NCI-H524 (cell line): ENCODE data around the gene GSN.

Experiments
- DNase-seq, 2 experiments: peaks; one replicate each; lab custom pipeline; 2025; lab: John Stamatoyannopoulos, UW

GSN gene

DNA sequence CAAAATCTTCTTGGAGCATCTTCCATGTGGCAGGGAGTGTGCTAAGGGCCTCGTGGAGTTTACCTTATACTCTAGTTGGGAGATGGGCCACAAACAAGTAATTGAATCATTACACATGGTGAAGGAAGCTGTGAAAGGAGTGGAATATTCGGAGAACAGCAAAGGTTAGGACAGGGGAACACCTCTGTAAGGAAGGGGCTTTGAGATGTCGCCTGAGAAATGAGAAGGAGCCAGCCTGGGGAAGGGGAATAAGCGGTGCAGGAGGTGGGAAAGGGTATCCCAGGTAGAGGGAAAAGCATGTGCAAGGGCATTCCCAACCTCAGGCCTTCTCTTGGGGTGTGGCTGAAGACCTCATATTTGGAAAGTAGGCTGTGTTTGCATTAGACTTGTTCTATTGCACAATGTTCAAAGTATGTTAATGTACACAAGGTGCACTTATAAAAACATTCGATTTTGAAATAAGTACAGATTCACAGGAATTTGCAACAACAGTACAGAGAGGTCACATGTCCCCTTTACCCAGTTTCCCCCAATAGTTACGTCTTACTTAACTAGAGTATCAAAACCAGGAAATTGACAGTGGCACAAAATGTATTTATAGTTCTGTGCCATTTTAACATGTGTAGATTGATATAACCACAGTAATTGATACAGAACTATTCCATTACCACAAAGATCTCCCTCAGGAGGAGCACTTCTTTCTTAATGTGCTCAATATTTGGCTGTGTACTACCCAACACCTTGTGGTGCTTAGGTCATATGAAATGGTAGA lies 104.5 kb downstream of the GSN start:
- DNase-seq = no peak

DNA sequence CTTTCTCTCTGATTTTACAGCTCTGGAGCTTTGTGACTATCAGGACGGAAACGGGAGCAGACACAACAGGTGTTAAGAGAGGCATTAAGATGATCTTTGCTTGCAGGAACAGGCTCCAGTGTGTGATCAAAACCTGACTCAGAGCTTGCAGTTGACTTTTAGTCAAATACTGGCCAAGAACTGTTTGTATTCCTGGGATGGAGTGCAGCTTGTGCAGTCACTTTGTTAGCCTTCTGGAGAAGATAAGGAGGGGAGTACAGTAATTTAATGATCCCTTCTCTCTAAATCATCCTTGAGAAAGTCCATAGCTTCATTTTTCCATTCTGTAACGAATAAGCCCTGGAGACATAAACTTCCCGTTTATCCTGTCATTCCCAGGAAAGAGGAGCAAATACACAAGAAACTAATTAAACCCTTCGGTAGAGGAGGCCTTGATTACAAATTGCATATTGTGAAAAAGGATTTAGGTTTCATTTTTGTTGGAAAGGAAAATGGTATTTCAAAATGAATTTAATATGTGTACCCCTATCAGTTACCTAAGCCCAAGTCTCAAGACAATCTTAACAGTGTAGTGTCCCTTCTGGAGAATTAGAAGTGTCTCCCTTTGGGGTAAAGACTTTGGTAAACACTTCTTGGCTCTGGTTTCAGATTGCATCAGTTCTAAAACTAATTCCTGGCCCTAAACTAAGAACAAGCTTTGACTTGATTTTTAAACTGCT lies 105.2 kb downstream of the GSN start:
- DNase-seq = no peak

DNA sequence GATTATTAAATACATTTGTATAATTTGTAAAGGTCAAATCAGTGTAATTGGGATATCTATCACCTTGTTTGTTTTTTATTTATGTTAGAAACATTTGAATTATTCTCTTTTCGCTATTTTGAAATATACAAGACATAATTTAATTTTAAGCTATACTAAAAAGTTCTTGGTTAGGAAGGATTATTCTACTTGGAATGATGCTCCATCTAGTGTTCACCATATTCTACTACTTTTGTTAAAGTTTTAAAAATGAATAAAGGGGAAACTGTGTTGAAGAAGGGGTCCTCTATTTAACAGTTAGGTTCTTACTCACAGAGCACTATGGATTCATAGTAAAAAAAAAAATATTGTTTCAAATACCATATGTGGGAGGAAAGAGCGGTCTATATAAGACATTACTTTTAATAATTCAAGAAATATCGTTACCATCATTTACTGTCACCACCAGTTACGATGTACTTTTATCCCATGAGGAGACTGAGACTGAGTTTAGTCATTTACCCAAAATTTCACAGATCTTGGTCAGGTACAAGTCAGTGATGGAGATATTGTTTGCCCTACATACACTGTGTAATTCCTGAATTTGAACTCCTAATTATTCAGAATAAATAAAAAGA lies 108.4 kb downstream of the GSN start:
- no peak for DNase-seq

DNA sequence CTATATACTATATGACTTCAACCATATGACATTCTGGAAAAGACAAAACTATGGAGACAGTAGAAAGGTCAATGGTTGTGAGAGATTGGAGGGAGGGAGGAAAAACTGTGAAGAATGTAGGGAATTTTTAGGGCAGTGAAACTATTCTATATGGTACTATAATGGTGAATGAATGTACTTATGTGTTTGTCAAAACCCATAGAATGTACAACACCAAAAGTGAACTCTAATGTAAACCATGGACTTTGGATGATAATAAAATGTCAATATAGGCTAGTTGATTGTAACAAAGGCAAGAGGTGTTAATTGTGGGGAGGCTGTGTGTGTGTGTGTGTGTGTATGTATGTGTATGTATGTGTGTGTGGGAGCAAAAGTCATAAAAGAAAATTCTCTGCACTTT lies 112.9 kb downstream of the GSN start:
- no peak for DNase-seq
